SU-DHL-6 (cell line): ENCODE data around the gene RILPL1.

Experiments used
- CTCF ChIP-seq: fragments of 200-600 bp; sonication (generic); IDR thresholded peaks from one replicate; pipeline ENCODE4 v1.5.1; 2017; ENCODE audit warnings: antibody characterized with exemption, mild to moderate bottlenecking, low read length, moderate library complexity; ENCODE audit not compliant: insufficient read depth, poor library complexity, severe bottlenecking
- EZH2phosphoT487 ChIP-seq: fragments of 200-600 bp; sonication (generic), shearing (Covaris generic); conservative IDR thresholded peaks from 2 replicates; pipeline ENCODE4 v1.6.1; 2018; ENCODE audit warnings: mild to moderate bottlenecking, antibody characterized with exemption, low read length, moderate library complexity, mixed read lengths

GRCh38 chr12:123449249-123449733, 84.2 kb downstream of the RILPL1 start:
- TF ChIP-seq CTCF (no peak), EZH2phosphoT487 (no peak)
